Measurements from ENCODE around the gene EML4. TPM values are rescaled to one million over a fixed set of nuclear protein-coding genes. Genes with fewer than 3 reads are reported as not detected.
"Not testable (repeated sequence)": the region's sequence is repeated elsewhere in the genome, so short reads cannot be mapped to it uniquely, and the experiment has no call there.

Gene EML4
- total RNA-seq, 1 experiment from 2014 or later, result 156 TPM

GRCh38 chr2:42168459-42169099 lies 574 bp upstream of the EML4 start:
- in situ Hi-C loops (cut with HindIII; ENCODE audit: low sequenced_read_pairs), result no loop called here
- no peak for DNase-seq (ENCODE audit: low spot score)

GRCh38 chr2:42169874-42170521 lies 845 bp downstream of the EML4 start:
- peak; percentile 23 for DNase-seq (ENCODE audit: low spot score)

GRCh38 chr2:42170619-42171395 lies 1.7 kb downstream of the EML4 start:
- in situ Hi-C loops (cut with HindIII; ENCODE audit: low sequenced_read_pairs), result no loop called here
- no peak for DNase-seq (ENCODE audit: low spot score)

More at GRCh38 chr2:42169874-42170521, 845 bp downstream of the EML4 start:
- in situ Hi-C loops (cut with HindIII; ENCODE audit: low sequenced_read_pairs), result no loop called here

- in situ Hi-C loops (cut with HindIII; ENCODE audit: low sequenced_read_pairs), result no loop called here
- DNase-seq (ENCODE audit: low spot score), result no peak
Measured at GRCh38 chr2:42171396-42171980, 2.3 kb downstream of the EML4 start.

GRCh38 chr2:42172020-42172419 lies 2.9 kb downstream of the EML4 start:
- in situ Hi-C loops (cut with HindIII; ENCODE audit: low sequenced_read_pairs), result no loop called here
- DNase-seq (ENCODE audit: low spot score), result no peak

- in situ Hi-C loops (cut with HindIII; ENCODE audit: low sequenced_read_pairs), result no loop called here
- no peak for DNase-seq (ENCODE audit: low spot score)
Measured at GRCh38 chr2:42172566-42172965, 3.4 kb downstream of the EML4 start.

- in situ Hi-C loops (cut with HindIII; ENCODE audit: low sequenced_read_pairs), result not testable (repeated sequence)
Measured at GRCh38 chr2:42173467-42173866, 4.3 kb downstream of the EML4 start.

GRCh38 chr2:42176992-42177738 lies 8.0 kb downstream of the EML4 start:
- in situ Hi-C loops (cut with HindIII; ENCODE audit: low sequenced_read_pairs), result no loop called here

More at GRCh38 chr2:42173467-42173866, 4.3 kb downstream of the EML4 start:
- not testable (repeated sequence) for DNase-seq (ENCODE audit: low spot score)

GRCh38 chr2:42178335-42178734 lies 9.2 kb downstream of the EML4 start:
- DNase-seq (ENCODE audit: low spot score), result no peak
- in situ Hi-C loops (cut with HindIII; ENCODE audit: low sequenced_read_pairs), result no loop called here

More at GRCh38 chr2:42176992-42177738, 8.0 kb downstream of the EML4 start:
- no peak for DNase-seq (ENCODE audit: low spot score)

GRCh38 chr2:42180300-42180699 lies 11.1 kb downstream of the EML4 start:
- in situ Hi-C loops (cut with HindIII; ENCODE audit: low sequenced_read_pairs), result no loop called here
- DNase-seq (ENCODE audit: low spot score), result no peak

- in situ Hi-C loops (cut with HindIII; ENCODE audit: low sequenced_read_pairs), result no loop called here
- DNase-seq (ENCODE audit: low spot score), result no peak
Measured at GRCh38 chr2:42182654-42183308, 13.6 kb downstream of the EML4 start.

- DNase-seq (ENCODE audit: low spot score), result no peak
- in situ Hi-C loops (cut with HindIII; ENCODE audit: low sequenced_read_pairs), result no loop called here
Measured at GRCh38 chr2:42183775-42184174, 14.6 kb downstream of the EML4 start.

GRCh38 chr2:42184346-42184745 lies 15.2 kb downstream of the EML4 start:
- no peak for DNase-seq (ENCODE audit: low spot score)
- in situ Hi-C loops (cut with HindIII; ENCODE audit: low sequenced_read_pairs), result no loop called here

- DNase-seq (ENCODE audit: low spot score), result no peak
- in situ Hi-C loops (cut with HindIII; ENCODE audit: low sequenced_read_pairs), result no loop called here
Measured at GRCh38 chr2:42185220-42185921, 16.2 kb downstream of the EML4 start.

- DNase-seq (ENCODE audit: low spot score), result no peak
- in situ Hi-C loops (cut with HindIII; ENCODE audit: low sequenced_read_pairs), result no loop called here
Measured at GRCh38 chr2:42186366-42186765, 17.2 kb downstream of the EML4 start.

- in situ Hi-C loops (cut with HindIII; ENCODE audit: low sequenced_read_pairs), result no loop called here
- no peak for DNase-seq (ENCODE audit: low spot score)
Measured at GRCh38 chr2:42186945-42187632, 17.9 kb downstream of the EML4 start.

GRCh38 chr2:42187886-42188285 lies 18.7 kb downstream of the EML4 start:
- in situ Hi-C loops (cut with HindIII; ENCODE audit: low sequenced_read_pairs), result no loop called here
- DNase-seq (ENCODE audit: low spot score), result no peak

GRCh38 chr2:42189235-42189566 lies 20.0 kb downstream of the EML4 start:
- in situ Hi-C loops (cut with HindIII; ENCODE audit: low sequenced_read_pairs), result no loop called here

More at GRCh38 chr2:42189235-42189566, 20.0 kb downstream of the EML4 start:
- no peak for DNase-seq (ENCODE audit: low spot score)

Measured in G401 (cell line).